HepG2 (cell line): Measurements from ENCODE around the gene PRDX3.

Source experiments
- CTCF ChIP-seq: sonication (generic); formaldehyde crosslinking; IDR thresholded peaks from 2 replicates; pipeline ENCODE4 v1.5.0; 2020; ENCODE audit warnings: mild to moderate bottlenecking, missing genetic modification reagents, moderate library complexity
- ELF4 ChIP-seq: sonication (generic); formaldehyde crosslinking; IDR thresholded peaks from 2 replicates; pipeline ENCODE4 v1.5.0; 2020; ENCODE audit warnings: missing genetic modification reagents, mild to moderate bottlenecking, moderate library complexity, borderline replicate concordance
- KDM3A ChIP-seq: IDR thresholded peaks from 2 replicates; pipeline ENCODE4 v1.6.1; 2018; ENCODE audit warnings: low read depth, missing compliant biosample characterization
- MXD3 ChIP-seq: IDR thresholded peaks from 2 replicates; pipeline ENCODE4 v1.6.1; 2016; ENCODE audit warnings: mild to moderate bottlenecking, missing biosample characterization, missing genetic modification reagents
- ZFX ChIP-seq: sonication (generic); formaldehyde crosslinking; IDR thresholded peaks from 2 replicates; pipeline ENCODE4 v1.4.0; 2020; ENCODE audit warnings: mild to moderate bottlenecking, low read depth, missing genetic modification reagents, moderate library complexity
- ZNF124 ChIP-seq: sonication (generic); formaldehyde crosslinking; IDR thresholded peaks from 2 replicates; pipeline ENCODE4 v1.4.0; 2020; ENCODE audit warnings: missing genetic modification reagents
- ZNF264 ChIP-seq: sonication (generic); formaldehyde crosslinking; IDR thresholded peaks from 2 replicates; pipeline ENCODE4 v1.4.0; 2020; ENCODE audit warnings: missing genetic modification reagents
- ZNF749 ChIP-seq: sonication (generic); formaldehyde crosslinking; IDR thresholded peaks from 2 replicates; pipeline ENCODE4 v1.8.0; 2022; ENCODE audit warnings: mild to moderate bottlenecking, missing genetic modification reagents, moderate library complexity, borderline replicate concordance
- TF ChIP-seq, protein P1 (sequence below): sonication (generic); formaldehyde crosslinking; IDR thresholded peaks from 2 replicates; pipeline ENCODE4 v1.8.0; 2022; ENCODE audit warnings: missing genetic modification reagents, mild to moderate bottlenecking, borderline replicate concordance
- TF ChIP-seq, protein P2 (sequence below): IDR thresholded peaks from 2 replicates; pipeline ENCODE4 v1.6.1; 2012; ENCODE audit warnings: inconsistent platforms
- TF ChIP-seq, protein P3 (sequence below): IDR thresholded peaks from 2 replicates; pipeline ENCODE4 v1.6.1; 2016; ENCODE audit warnings: low read depth

- TF ChIP-seq CTCF (CRISPR knock-in tag): no peak
- TF ChIP-seq ZNF124: no peak
- TF ChIP-seq ZFX (CRISPR knock-in tag): no peak
- TF ChIP-seq ELF4: no peak
- TF ChIP-seq, protein P1, sequence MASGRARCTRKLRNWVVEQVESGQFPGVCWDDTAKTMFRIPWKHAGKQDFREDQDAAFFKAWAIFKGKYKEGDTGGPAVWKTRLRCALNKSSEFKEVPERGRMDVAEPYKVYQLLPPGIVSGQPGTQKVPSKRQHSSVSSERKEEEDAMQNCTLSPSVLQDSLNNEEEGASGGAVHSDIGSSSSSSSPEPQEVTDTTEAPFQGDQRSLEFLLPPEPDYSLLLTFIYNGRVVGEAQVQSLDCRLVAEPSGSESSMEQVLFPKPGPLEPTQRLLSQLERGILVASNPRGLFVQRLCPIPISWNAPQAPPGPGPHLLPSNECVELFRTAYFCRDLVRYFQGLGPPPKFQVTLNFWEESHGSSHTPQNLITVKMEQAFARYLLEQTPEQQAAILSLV (CRISPR knock-in tag): no peak
- TF ChIP-seq, protein P2, sequence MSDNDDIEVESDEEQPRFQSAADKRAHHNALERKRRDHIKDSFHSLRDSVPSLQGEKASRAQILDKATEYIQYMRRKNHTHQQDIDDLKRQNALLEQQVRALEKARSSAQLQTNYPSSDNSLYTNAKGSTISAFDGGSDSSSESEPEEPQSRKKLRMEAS: no peak
- no peak for TF ChIP-seq MXD3 (CRISPR knock-in tag)
- no peak for TF ChIP-seq KDM3A (CRISPR knock-in tag)
- TF ChIP-seq ZNF264 (CRISPR knock-in tag): no peak
- TF ChIP-seq, protein P3, sequence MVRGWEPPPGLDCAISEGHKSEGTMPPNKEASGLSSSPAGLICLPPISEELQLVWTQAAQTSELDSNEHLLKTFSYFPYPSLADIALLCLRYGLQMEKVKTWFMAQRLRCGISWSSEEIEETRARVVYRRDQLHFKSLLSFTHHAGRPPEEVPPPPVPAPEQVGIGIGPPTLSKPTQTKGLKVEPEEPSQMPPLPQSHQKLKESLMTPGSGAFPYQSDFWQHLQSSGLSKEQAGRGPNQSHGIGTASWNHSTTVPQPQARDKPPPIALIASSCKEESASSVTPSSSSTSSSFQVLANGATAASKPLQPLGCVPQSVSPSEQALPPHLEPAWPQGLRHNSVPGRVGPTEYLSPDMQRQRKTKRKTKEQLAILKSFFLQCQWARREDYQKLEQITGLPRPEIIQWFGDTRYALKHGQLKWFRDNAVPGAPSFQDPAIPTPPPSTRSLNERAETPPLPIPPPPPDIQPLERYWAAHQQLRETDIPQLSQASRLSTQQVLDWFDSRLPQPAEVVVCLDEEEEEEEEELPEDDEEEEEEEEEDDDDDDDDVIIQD: no peak
- TF ChIP-seq ZNF749 (CRISPR knock-in tag): no peak
Measured at GRCh38 chr10:119209736-119210355, 31.2 kb upstream of the PRDX3 start.
